ENCODE measurements around the gene RNF17. TPM values are rescaled to one million over a fixed set of nuclear protein-coding genes. Genes with fewer than 3 reads are reported as not detected.

RNF17 gene
- total RNA-seq, 1 donor from 2014 or later, result not detected

GRCh38 chr13:24906268-24906667 is 142.3 kb downstream of the RNF17 start:
- intact Hi-C loops (cut with micrococcal nuclease), result no loop called here
- no peaks in the 10 kb centered on the region for H3K27me3 Mint-ChIP-seq
- no peaks in the 10 kb centered on the region for H3K4me1 Mint-ChIP-seq
- DNase-seq (no peak), ATAC-seq (ENCODE audit: low read depth) (no peak)
- H3K9me3 Mint-ChIP-seq, result no peaks in the 10 kb centered on the region
- CTCF ChIA-PET, result no interaction called here
- no peak for TF ChIP-seq CTCF (IDR thresholded peaks at IDR 0.05)
- POLR2A ChIA-PET, result no interaction called here
- peaks cover 58% of the 10 kb centered on the region for H3K36me3 Mint-ChIP-seq (ENCODE audit: low read depth)
- H3K27ac Mint-ChIP-seq, result no peak overlapping the region
- H3K4me3 Mint-ChIP-seq, result no peak overlapping the region

- no peak for ATAC-seq (ENCODE audit: low read depth)
- peaks cover 45% of the 10 kb centered on the region for H3K36me3 Mint-ChIP-seq (ENCODE audit: low read depth)
- H3K9me3 Mint-ChIP-seq, result no peaks in the 10 kb centered on the region
- H3K27me3 Mint-ChIP-seq, result no peaks in the 10 kb centered on the region
- no peak for DNase-seq
- no peaks in the 10 kb centered on the region for H3K4me1 Mint-ChIP-seq
- H3K4me3 Mint-ChIP-seq, result no peak overlapping the region
- ChIA-PET CTCF (no interaction called here), POLR2A (no interaction called here)
- TF ChIP-seq CTCF (IDR thresholded peaks at IDR 0.05), result no peak
- intact Hi-C loops (cut with micrococcal nuclease), result no loop called here
- H3K27ac Mint-ChIP-seq, result no peak overlapping the region
Observed at GRCh38 chr13:24910502-24911132, 146.6 kb downstream of the RNF17 start.

- ATAC-seq (ENCODE audit: low read depth) (no peak), DNase-seq (no peak)
- no peaks in the 10 kb centered on the region for H3K27me3 Mint-ChIP-seq
- CTCF ChIA-PET, result no interaction called here
- H3K4me3 Mint-ChIP-seq, result no peak overlapping the region
- no peaks in the 10 kb centered on the region for H3K4me1 Mint-ChIP-seq
- POLR2A ChIA-PET, result no interaction called here
- peaks cover 38% of the 10 kb centered on the region for H3K36me3 Mint-ChIP-seq (ENCODE audit: low read depth)
- no peak for TF ChIP-seq CTCF (IDR thresholded peaks at IDR 0.05)
- H3K27ac Mint-ChIP-seq, result no peak overlapping the region
- intact Hi-C loops (cut with micrococcal nuclease), result no loop called here
- H3K9me3 Mint-ChIP-seq, result no peaks in the 10 kb centered on the region
Observed at GRCh38 chr13:24911133-24911908, 147.4 kb downstream of the RNF17 start.

GRCh38 chr13:24916464-24916863 is 152.5 kb downstream of the RNF17 start:
- DNase-seq (no peak), ATAC-seq (ENCODE audit: low read depth) (no peak)
- intact Hi-C loops (cut with micrococcal nuclease), result no loop called here
- no peak for TF ChIP-seq CTCF (IDR thresholded peaks at IDR 0.05)
- no peak overlapping the region for H3K27ac Mint-ChIP-seq
- no peak overlapping the region for H3K4me3 Mint-ChIP-seq
- POLR2A ChIA-PET, result no interaction called here
- no peaks in the 10 kb centered on the region for H3K4me1 Mint-ChIP-seq
- CTCF ChIA-PET, result no interaction called here
- no peaks in the 10 kb centered on the region for H3K27me3 Mint-ChIP-seq
- no peaks in the 10 kb centered on the region for H3K9me3 Mint-ChIP-seq
- peaks cover 9% of the 10 kb centered on the region for H3K36me3 Mint-ChIP-seq (ENCODE audit: low read depth)

- intact Hi-C loops (cut with micrococcal nuclease), result loop anchor here (5.0 kb wide), 2 partner anchors 34 to 1544 kb away; no protein-coding TSS in a partner anchor
- TF ChIP-seq CTCF (IDR thresholded peaks at IDR 0.05), result no peak
- H3K27me3 Mint-ChIP-seq, result no peaks in the 10 kb centered on the region
- POLR2A ChIA-PET, result no interaction called here
- peak overlapping the region; percentile 44 for H3K4me3 Mint-ChIP-seq
- H3K4me1 Mint-ChIP-seq, result peaks cover 16% of the 10 kb centered on the region
- no peaks in the 10 kb centered on the region for H3K9me3 Mint-ChIP-seq
- H3K27ac Mint-ChIP-seq, result no peak overlapping the region
- peaks cover 9% of the 10 kb centered on the region for H3K36me3 Mint-ChIP-seq (ENCODE audit: low read depth)
- CTCF ChIA-PET, result no interaction called here
- DNase-seq (no peak), ATAC-seq (ENCODE audit: low read depth) (no peak)
Observed at GRCh38 chr13:24921003-24921402, 157.0 kb downstream of the RNF17 start.
